H1 (cell line): ENCODE measurements around the gene SP9. TPM values are rescaled to one million over a fixed set of nuclear protein-coding genes. Genes with fewer than 3 reads are reported as not detected.

ENCODE experiments used
- ASH2L ChIP-seq: fragments of 200-600, 300-600 bp; sonication (generic); IDR thresholded peaks from one replicate; pipeline ENCODE4 v1.7.1; 2017; ENCODE audit warnings: low read length
- BCL11A ChIP-seq, 2 experiments: IDR thresholded peaks; one replicate each; pipeline ENCODE4 v1.6.1; 2011; ENCODE audit warnings: low read depth in 2 of 2, low read length in 2 of 2, mild to moderate bottlenecking in 2 of 2
- BRCA1 ChIP-seq: IDR thresholded peaks from 2 replicates; pipeline ENCODE4 v1.6.1; 2012; ENCODE audit warnings: low read depth, low read length, improper control_type of control experiment
- CEBPB ChIP-seq: IDR thresholded peaks from 2 replicates; pipeline ENCODE4 v1.6.1; 2012; ENCODE audit warnings: low read depth, low read length
- CTBP2 ChIP-seq: IDR thresholded peaks from 2 replicates; pipeline ENCODE4 v1.7.0; 2011; ENCODE audit warnings: borderline replicate concordance, mild to moderate bottlenecking, moderate library complexity, mixed read lengths, low read length; ENCODE audit not compliant: insufficient read depth, insufficient read length
- E2F6 ChIP-seq: IDR thresholded peaks from 2 replicates; pipeline ENCODE4 v1.6.1; 2012; ENCODE audit warnings: inconsistent platforms
- EP300 ChIP-seq, 2 experiments: IDR thresholded peaks; 1 replicate in 1 of 2; 2 replicates in 1 of 2; pipeline ENCODE4 v1.6.1; 2011 to 2012; ENCODE audit warnings: low read depth in 2 of 2, low read length in 2 of 2, mild to moderate bottlenecking in 2 of 2, borderline replicate concordance in 1 of 2, inconsistent platforms in 1 of 2, moderate library complexity in 1 of 2
- EZH2 ChIP-seq: fragments of 200-600 bp; sonication (generic); IDR thresholded peaks from 2 replicates; pipeline ENCODE4 v1.7.1; 2012; ENCODE audit warnings: low read depth, mild to moderate bottlenecking, moderate library complexity, low read length, inconsistent platforms; ENCODE audit not compliant: severe bottlenecking
- FOSL1 ChIP-seq: IDR thresholded peaks from 2 replicates; pipeline ENCODE4 v1.6.1; 2011; ENCODE audit warnings: mild to moderate bottlenecking, low read depth, low read length, moderate library complexity; ENCODE audit not compliant: insufficient read depth
- GABPA ChIP-seq: IDR thresholded peaks from 2 replicates; pipeline ENCODE4 v1.6.1; 2011; ENCODE audit warnings: mild to moderate bottlenecking, low read length, moderate library complexity, borderline replicate concordance; ENCODE audit not compliant: insufficient read depth
- GTF2F1 ChIP-seq: IDR thresholded peaks from 2 replicates; pipeline ENCODE4 v1.6.1; 2012; ENCODE audit warnings: low read depth, low read length, improper control_type of control experiment, borderline replicate concordance
- HDAC2 ChIP-seq, 2 experiments: fragments of 300-600 bp in 1 of 2; sonication (generic) in 1 of 2; IDR thresholded peaks; 2 replicates each; pipeline ENCODE4 v1.6.1; 2011 to 2012; ENCODE audit warnings: low read depth in 2 of 2, low read length in 2 of 2, mild to moderate bottlenecking in 2 of 2, moderate library complexity in 2 of 2, borderline replicate concordance in 1 of 2, inconsistent platforms in 1 of 2
- JUN ChIP-seq: IDR thresholded peaks from 2 replicates; pipeline ENCODE4 v1.6.1; 2011; ENCODE audit warnings: low read depth, mild to moderate bottlenecking, improper control_type of control experiment, low read length
- KDM4A ChIP-seq: IDR thresholded peaks from one replicate; pipeline ENCODE4 v1.7.1; 2012; ENCODE audit warnings: low read depth, mild to moderate bottlenecking, moderate library complexity, low read length, inconsistent platforms; ENCODE audit not compliant: severe bottlenecking
- KDM5A ChIP-seq: fragments of 200-600 bp; IDR thresholded peaks from 2 replicates; pipeline ENCODE4 v1.7.1; 2012; ENCODE audit warnings: mild to moderate bottlenecking, low read length, inconsistent platforms, mixed read lengths
- MAFK ChIP-seq: IDR thresholded peaks from 2 replicates; pipeline ENCODE4 v1.6.1; 2012; ENCODE audit warnings: low read depth, mild to moderate bottlenecking, improper control_type of control experiment, low read length
- RAD21 ChIP-seq, 2 experiments: IDR thresholded peaks in 1 of 2; conservative IDR thresholded peaks in 1 of 2; 2 replicates each; pipeline ENCODE4 v1.6.1; 2011; ENCODE audit warnings: low read depth in 2 of 2, low read length in 2 of 2, improper control_type of control experiment in 1 of 2, inconsistent platforms in 1 of 2, mild to moderate bottlenecking in 1 of 2, moderate library complexity in 1 of 2
- SAP30 ChIP-seq: fragments of 300-600 bp; sonication (generic); IDR thresholded peaks from 2 replicates; pipeline ENCODE4 v1.7.1; 2012; ENCODE audit warnings: low read length, moderate library complexity, mild to moderate bottlenecking, inconsistent platforms; ENCODE audit not compliant: insufficient read depth, insufficient replicate concordance
- SIN3A ChIP-seq, 2 experiments: IDR thresholded peaks in 1 of 2; conservative IDR thresholded peaks in 1 of 2; 2 replicates each; pipeline ENCODE4 v1.6.1; 2011 to 2012; ENCODE audit warnings: low read length in 2 of 2, improper control_type of control experiment in 1 of 2, low read depth in 1 of 2, mild to moderate bottlenecking in 1 of 2
- SIRT6 ChIP-seq: IDR thresholded peaks from one replicate; pipeline ENCODE4 v1.7.1; 2012; ENCODE audit warnings: low read length, inconsistent platforms
- SP2 ChIP-seq: IDR thresholded peaks from 2 replicates; pipeline ENCODE4 v1.6.1; 2012; ENCODE audit warnings: mild to moderate bottlenecking, low read length, inconsistent platforms
- SP4 ChIP-seq: IDR thresholded peaks from 2 replicates; pipeline ENCODE4 v1.6.1; 2012; ENCODE audit warnings: low read length, inconsistent platforms
- polyA plus RNA-seq, 7 experiments: library from polyadenylated mRNA; depleted of rRNA in 3 of 7; stranded (reverse) in 5 of 7; unstranded in 2 of 7; fragments of >200 nt in 5 of 7; fragments of 200-250 nt in 2 of 7; gene quantifications; 1 replicate in 5 of 7; 2 replicates in 1 of 7; 4 replicates in 1 of 7; pipeline versions ENCODE4 v1.2.1 to v1.2.3, GENCODE V29; 2011 to 2013; ENCODE audit warnings: missing spikeins in 2 of 7, mixed read lengths in 2 of 7
- total RNA-seq: library from RNA; stranded (reverse); fragmentation: NEBNext Ultra II Directional; extraction: Animal tissue kit (Norgen Biotek cat#: 25700); gene quantifications from 2 replicates; pipeline ENCODE4 v1.2.1, GENCODE V29; 2021

SP9 gene
- total and polyA plus RNA-seq, 2 of the 8 experiments (the other 6 are each of a cell fraction or from before 2014, with no cell fraction given) = 0.03 to 0.11 TPM

DNA sequence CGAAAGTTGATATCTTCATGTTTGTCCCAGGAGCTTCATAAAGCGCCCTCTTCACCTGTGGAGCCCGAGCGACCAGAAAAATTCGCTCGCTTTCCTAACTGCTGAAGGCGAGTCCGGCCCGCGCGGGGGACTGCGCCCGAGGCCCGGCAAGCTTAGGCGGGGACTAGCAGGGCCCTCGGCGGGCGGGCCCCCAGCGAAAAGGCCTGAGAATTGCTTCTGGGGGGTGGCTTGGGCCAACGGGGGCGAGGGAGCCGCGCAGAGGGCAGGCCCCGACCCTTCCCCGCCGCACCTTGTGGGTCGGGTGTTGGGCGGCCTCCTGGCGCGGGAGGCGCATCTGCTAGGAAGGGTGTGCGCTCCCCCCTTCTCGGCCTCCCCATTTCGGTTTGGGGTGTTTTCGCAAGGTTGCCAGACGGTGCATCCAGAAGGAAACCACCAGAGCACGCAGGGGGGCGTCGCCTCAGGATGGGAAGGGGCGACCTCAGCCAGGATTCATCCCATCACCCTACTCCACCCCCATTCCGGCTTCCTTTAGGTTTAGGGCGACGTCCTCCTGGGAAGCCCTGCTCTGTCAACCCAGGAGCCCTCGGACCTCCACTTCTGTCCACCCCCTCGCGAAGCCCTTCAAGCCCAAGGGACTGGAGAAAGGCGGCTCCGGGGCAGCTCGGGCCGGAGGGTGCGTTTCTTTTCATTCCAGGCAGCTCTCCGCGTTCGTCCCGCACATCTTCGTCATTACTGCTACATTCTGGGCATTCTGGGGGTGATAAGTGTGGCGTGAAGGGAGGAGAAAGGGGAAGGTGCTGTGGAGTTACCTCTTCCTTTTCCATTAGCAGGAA, 9.1 kb downstream of the SP9 start (continued):
- peak; percentile 51 for TF ChIP-seq ASH2L
- no peak for TF ChIP-seq KDM5A
- no peak for TF ChIP-seq GTF2F1
- no peak for TF ChIP-seq HDAC2 (IDR thresholded peaks at IDR 0.05; ENCODE audit: borderline replicate concordance in 1 of 2, low read depth in 2 of 2, low read length in 2 of 2)
- no peak for TF ChIP-seq BCL11A (IDR thresholded peaks at IDR 0.05; ENCODE audit: low read depth in 2 of 2, low read length in 2 of 2)
- no peak for TF ChIP-seq SP4
- no peak for TF ChIP-seq CEBPB
- no peak for TF ChIP-seq RAD21 (IDR thresholded peaks at IDR 0.05 in 1 of 2, conservative IDR thresholded peaks at IDR 0.05 in 1 of 2; ENCODE audit: low read depth in 2 of 2, low read length in 2 of 2)
- no peak for TF ChIP-seq FOSL1
- no peak for TF ChIP-seq EP300 (IDR thresholded peaks at IDR 0.05; ENCODE audit: borderline replicate concordance in 1 of 2, low read depth in 2 of 2, low read length in 2 of 2)
- TF ChIP-seq EZH2 = peak; percentile 87
- no peak for TF ChIP-seq SIRT6
- TF ChIP-seq GABPA = no peak
- TF ChIP-seq E2F6 = no peak
- TF ChIP-seq MAFK = no peak
- TF ChIP-seq JUN = no peak
- no peak for TF ChIP-seq SAP30
- TF ChIP-seq SIN3A (conservative IDR thresholded peaks at IDR 0.05 in 1 of 2, IDR thresholded peaks at IDR 0.05 in 1 of 2; ENCODE audit: low read depth in 1 of 2, low read length in 2 of 2) = no peak
- TF ChIP-seq CTBP2 = peak; percentile 70
- no peak for TF ChIP-seq SP2
- no peak for TF ChIP-seq BRCA1
- peak; percentile 87 for TF ChIP-seq KDM4A
